B cell (primary cell): ENCODE results near the gene PCDHB13. TPM values are rescaled to one million over a fixed set of nuclear protein-coding genes. Genes with fewer than 3 reads are reported as not detected.
"Not testable (repeated sequence)": the region's sequence is repeated elsewhere in the genome, so short reads cannot be mapped to it uniquely, and the experiment has no call there.

ENCODE experiments used
- ATAC-seq: fragments of 200-7000 bp; cut with Tn5 transposase; one replicate; pipeline ENCODE4 v1.10.0; 2021; ENCODE audit warnings: low read depth, mild to moderate bottlenecking, moderate number of reproducible peaks, moderate library complexity
- CTCF ChIA-PET: fragments of 350-600 bp; sonication (Branson Sonifier 250); formaldehyde crosslinking; loops from one replicate; lab custom pipeline; 2021; ENCODE audit warnings: antibody characterized with exemption, inconsistent platforms; lab: Charles Lee
- POLR2A ChIA-PET: fragments of 350-600 bp; sonication (Branson Sonifier 250); formaldehyde crosslinking; loops from one replicate; lab custom pipeline; 2021; ENCODE audit warnings: antibody characterized with exemption; lab: Charles Lee
- DNase-seq: peaks from one replicate; pipeline ENCODE4 v3.0.0; 2013
- H2AFZ ChIP-seq: 2 replicates; pipeline ENCODE4 v1.6.1; 2012; ENCODE audit warnings: mild to moderate bottlenecking, low read depth, low read length; ENCODE audit not compliant: insufficient read depth, poor library complexity, severe bottlenecking
- H3K27ac ChIP-seq, 2 donors: 1 replicate in 1 of 2; 2 replicates in 1 of 2; pipeline ENCODE4 v1.5.1; 2012 to 2013; ENCODE audit warnings: low read length in 2 of 2, mild to moderate bottlenecking in 2 of 2, moderate library complexity in 1 of 2
- H3K27me3 ChIP-seq, 4 experiments: fragments of 200-600 bp in 1 of 4; sonication (generic) in 1 of 4; replicated peaks in 1 of 4; 1 replicate in 2 of 4; 2 replicates in 2 of 4; pipeline versions ENCODE4 v1.6.1 to v1.7.0; 2013 to 2016; ENCODE audit warnings: low read length in 3 of 4, mild to moderate bottlenecking in 2 of 4, mixed read lengths in 1 of 4, moderate library complexity in 1 of 4; ENCODE audit not compliant: insufficient read depth in 4 of 4, control insufficient read depth in 3 of 4; ENCODE audit errors: control extremely low read depth in 1 of 4
- H3K36me3 ChIP-seq, 2 experiments: replicated peaks in 1 of 2; 1 replicate in 1 of 2; 2 replicates in 1 of 2; pipeline versions ENCODE4 v1.6.1 to v1.7.1; 2013; ENCODE audit warnings: low read length in 1 of 2; ENCODE audit not compliant: insufficient read depth in 2 of 2, control insufficient read depth in 1 of 2; ENCODE audit errors: control extremely low read depth in 1 of 2, extremely low read depth in 1 of 2
- H3K4me1 ChIP-seq, 2 donors: fragments of 200-600 bp in 1 of 2; sonication (generic) in 1 of 2; 1 replicate in 1 of 2; 2 replicates in 1 of 2; pipeline versions ENCODE4 v1.5.1 to v1.6.1; 2013 to 2017; ENCODE audit warnings: low read length in 2 of 2; ENCODE audit not compliant: control insufficient read depth in 2 of 2, insufficient read depth in 2 of 2
- H3K4me2 ChIP-seq: replicated peaks from 2 replicates; pipeline ENCODE3; 2012; ENCODE audit warnings: mild to moderate bottlenecking, low read depth, low read length; ENCODE audit not compliant: poor library complexity, severe bottlenecking
- H3K4me3 ChIP-seq, 5 experiments: fragments of 200-600 bp in 1 of 5; sonication (generic) in 1 of 5; 1 replicate in 3 of 5; 2 replicates in 2 of 5; pipeline versions ENCODE4 v1.5.1 to v1.7.0; 2011 to 2016; ENCODE audit warnings: low read length in 4 of 5, mild to moderate bottlenecking in 4 of 5, low read depth in 2 of 5, control low read depth in 1 of 5, moderate library complexity in 1 of 5; ENCODE audit not compliant: insufficient read depth in 1 of 5; ENCODE audit errors: control extremely low read depth in 1 of 5, extremely low read depth in 1 of 5
- H3K79me2 ChIP-seq: fragments of 200-600 bp; sonication (generic); one replicate; pipeline ENCODE4 v1.6.0; 2016; ENCODE audit warnings: low read length; ENCODE audit not compliant: control insufficient read depth, insufficient read depth
- H3K9ac ChIP-seq: fragments of 200-600 bp; sonication (generic); 2 replicates; pipeline ENCODE4 v1.6.1; 2017; ENCODE audit warnings: mild to moderate bottlenecking, low read length, moderate library complexity
- H3K9me3 ChIP-seq, 3 donors: one replicate each; pipeline versions ENCODE4 v1.6.1 to v1.7.1; 2013; ENCODE audit warnings: low read length in 2 of 3; ENCODE audit not compliant: control insufficient read depth in 2 of 3, insufficient read depth in 1 of 3; ENCODE audit errors: control extremely low read depth in 1 of 3
- H4K20me1 ChIP-seq: 2 replicates; pipeline ENCODE4 v1.6.0; 2012; ENCODE audit warnings: mild to moderate bottlenecking, low read length; ENCODE audit not compliant: insufficient read depth, control insufficient read depth, poor library complexity, severe bottlenecking
- H3K27ac Mint-ChIP-seq: one replicate; pipeline ENCODE4 v1.8.0; 2021; ENCODE audit warnings: mixed read lengths
- H3K27me3 Mint-ChIP-seq: one replicate; pipeline ENCODE4 v1.8.0; 2021; ENCODE audit warnings: mixed read lengths
- H3K4me1 Mint-ChIP-seq: one replicate; pipeline ENCODE4 v1.8.0; 2021; ENCODE audit warnings: mixed read lengths
- H3K4me3 Mint-ChIP-seq: one replicate; pipeline ENCODE4 v1.8.0; 2021; ENCODE audit warnings: mixed read lengths
- H3K9me3 Mint-ChIP-seq: one replicate; pipeline ENCODE4 v1.8.0; 2022; ENCODE audit warnings: mixed read lengths; ENCODE audit not compliant: insufficient read depth
- WGBS: methylation state at CpG from one replicate; pipeline ENCODE4 v1.1.5; 2013; ENCODE audit warnings: missing lambda C conversion rate; ENCODE audit not compliant: insufficient coverage; 5-methylcytosine and 5-hydroxymethylcytosine counted together
- intact Hi-C: fragments of 100-400 bp; cut with micrococcal nuclease; formaldehyde crosslinking; loops from one replicate; pipeline ENCODE4 v1.10.0; 2022
- polyA plus RNA-seq: library from polyadenylated mRNA; depleted of rRNA; stranded (reverse); fragments of >200 nt; gene quantifications from 2 replicates; pipeline ENCODE4 v1.2.3, GENCODE V29; 2012
- total RNA-seq, 2 donors: library from RNA; stranded (reverse); fragments of 120-200 nt in 1 of 2; gene quantifications; 1 replicate in 1 of 2; 2 replicates in 1 of 2; pipeline versions ENCODE4 v1.2.3 to v1.2.4, GENCODE V29; 2013 to 2022

The PCDHB13 gene
- total and polyA plus RNA-seq, 2 donors (not counting 1 experiment from before 2014, with no cell fraction given) = not detected

DNA sequence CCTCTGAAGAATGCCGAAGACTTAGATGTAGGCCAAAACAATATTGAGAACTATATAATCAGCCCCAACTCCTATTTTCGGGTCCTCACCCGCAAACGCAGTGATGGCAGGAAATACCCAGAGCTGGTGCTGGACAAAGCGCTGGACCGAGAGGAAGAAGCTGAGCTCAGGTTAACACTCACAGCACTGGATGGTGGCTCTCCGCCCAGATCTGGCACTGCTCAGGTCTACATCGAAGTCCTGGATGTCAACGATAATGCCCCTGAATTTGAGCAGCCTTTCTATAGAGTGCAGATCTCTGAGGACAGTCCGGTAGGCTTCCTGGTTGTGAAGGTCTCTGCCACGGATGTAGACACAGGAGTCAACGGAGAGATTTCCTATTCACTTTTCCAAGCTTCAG lies 864 bp downstream of the PCDHB13 start:
- H3K4me1 Mint-ChIP-seq, H3K9ac ChIP-seq, intact Hi-C loops, H3K27ac ChIP-seq, H3K4me2 ChIP-seq, H4K20me1 ChIP-seq, H3K79me2 ChIP-seq, H3K27ac Mint-ChIP-seq, H3K27me3 ChIP-seq, ATAC-seq, H3K4me3 Mint-ChIP-seq, H3K4me1 ChIP-seq, H2AFZ ChIP-seq, DNase-seq, H3K9me3 Mint-ChIP-seq, H3K4me3 ChIP-seq, CTCF ChIA-PET, POLR2A ChIA-PET, H3K36me3 ChIP-seq: not testable (repeated sequence)
- WGBS = 66% methylated on average over 4 of the region's 12 CpGs
- peaks cover 45% of the 10 kb centered on the region for H3K27me3 Mint-ChIP-seq
- H3K9me3 ChIP-seq = peaks cover 0 to 27% (median 11%) of the 10 kb centered on the region in 3 donors

GRCh38 chr5:141215504-141215903 lies 1.8 kb downstream of the PCDHB13 start:
- H3K79me2 ChIP-seq, H3K4me1 ChIP-seq, POLR2A ChIA-PET, H2AFZ ChIP-seq, H3K9me3 Mint-ChIP-seq, DNase-seq, H3K4me2 ChIP-seq, intact Hi-C loops, H3K27ac ChIP-seq, H3K4me3 Mint-ChIP-seq, H4K20me1 ChIP-seq, ATAC-seq, H3K27ac Mint-ChIP-seq, H3K9ac ChIP-seq, H3K27me3 ChIP-seq, H3K4me3 ChIP-seq, H3K4me1 Mint-ChIP-seq, H3K36me3 ChIP-seq, CTCF ChIA-PET: not testable (repeated sequence)
- H3K27me3 Mint-ChIP-seq = peaks cover 46% of the 10 kb centered on the region
- H3K9me3 ChIP-seq = peaks cover 0 to 21% (median 11%) of the 10 kb centered on the region in 3 donors
- 40% methylated on average over 21 of the region's 40 CpGs for WGBS

DNA sequence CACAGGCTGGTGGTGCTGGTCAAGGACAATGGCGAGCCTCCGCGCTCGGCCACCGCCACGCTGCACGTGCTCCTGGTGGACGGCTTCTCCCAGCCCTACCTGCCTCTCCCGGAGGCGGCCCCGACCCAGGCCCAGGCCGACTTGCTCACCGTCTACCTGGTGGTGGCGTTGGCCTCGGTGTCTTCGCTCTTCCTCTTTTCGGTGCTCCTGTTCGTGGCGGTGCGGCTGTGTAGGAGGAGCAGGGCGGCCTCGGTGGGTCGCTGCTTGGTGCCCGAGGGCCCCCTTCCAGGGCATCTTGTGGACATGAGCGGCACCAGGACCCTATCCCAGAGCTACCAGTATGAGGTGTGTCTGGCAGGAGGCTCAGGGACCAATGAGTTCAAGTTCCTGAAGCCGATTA lies 2.3 kb downstream of the PCDHB13 start:
- H3K9me3 ChIP-seq = peaks cover 0 to 21% (median 11%) of the 10 kb centered on the region in 3 donors
- H3K27ac Mint-ChIP-seq, H3K36me3 ChIP-seq, H3K4me1 Mint-ChIP-seq, ATAC-seq, DNase-seq, H3K27me3 ChIP-seq, H3K4me3 Mint-ChIP-seq, H2AFZ ChIP-seq, H3K9ac ChIP-seq, H4K20me1 ChIP-seq, H3K27ac ChIP-seq, H3K4me1 ChIP-seq, CTCF ChIA-PET, H3K79me2 ChIP-seq, H3K4me2 ChIP-seq, intact Hi-C loops, H3K9me3 Mint-ChIP-seq, H3K4me3 ChIP-seq, POLR2A ChIA-PET: not testable (repeated sequence)
- H3K27me3 Mint-ChIP-seq = peaks cover 47% of the 10 kb centered on the region
- 25% methylated on average over 4 of the region's 26 CpGs for whole genome bisulfite sequencing
